ENCODE results near the gene CCNDBP1.
A peak's percentile ranks its signal among the peaks of the same experiment; 100 is the strongest.

DNA sequence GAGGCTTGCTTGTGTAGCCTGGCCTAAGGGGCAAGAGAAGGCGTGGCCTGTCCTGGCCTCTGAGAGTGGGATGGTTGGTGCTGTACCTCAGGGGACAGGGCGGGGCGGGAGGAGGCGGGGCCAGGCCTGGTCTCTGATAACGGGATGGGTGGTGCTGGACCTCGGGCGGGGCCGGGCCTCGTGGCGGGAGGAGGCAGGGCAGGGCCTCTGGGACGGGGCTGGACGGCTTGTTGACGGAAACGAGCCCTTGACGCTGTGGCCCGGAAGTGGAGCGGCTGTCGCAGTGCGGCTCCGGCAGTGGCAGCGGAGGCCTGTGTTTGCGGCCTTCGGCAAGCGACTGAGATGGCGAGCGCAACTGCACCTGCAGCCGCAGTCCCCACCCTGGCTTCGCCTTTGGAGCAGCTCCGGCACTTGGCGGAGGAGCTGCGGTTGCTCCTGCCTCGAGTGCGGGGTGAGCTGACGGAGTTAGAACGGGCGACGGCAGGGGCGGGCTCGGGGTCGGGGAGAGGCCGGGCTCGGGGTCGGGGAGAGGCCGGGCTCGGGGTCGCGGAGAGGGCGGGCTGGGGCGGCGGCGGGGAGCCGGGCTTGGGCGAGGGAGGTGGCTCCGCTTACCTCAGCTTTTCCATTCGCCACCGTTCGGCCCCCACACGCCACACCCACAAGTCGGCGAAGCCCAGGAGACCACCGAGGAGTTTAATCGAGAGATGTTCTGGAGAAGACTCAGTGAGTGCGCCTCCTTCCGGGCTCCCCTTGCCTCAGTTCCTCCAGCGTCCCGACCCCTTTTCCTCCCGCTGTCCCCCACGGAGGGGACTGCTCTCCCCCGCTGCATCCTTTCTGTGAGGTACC lies at the start of gene CCNDBP1:
- TF ChIP-seq, protein P1, sequence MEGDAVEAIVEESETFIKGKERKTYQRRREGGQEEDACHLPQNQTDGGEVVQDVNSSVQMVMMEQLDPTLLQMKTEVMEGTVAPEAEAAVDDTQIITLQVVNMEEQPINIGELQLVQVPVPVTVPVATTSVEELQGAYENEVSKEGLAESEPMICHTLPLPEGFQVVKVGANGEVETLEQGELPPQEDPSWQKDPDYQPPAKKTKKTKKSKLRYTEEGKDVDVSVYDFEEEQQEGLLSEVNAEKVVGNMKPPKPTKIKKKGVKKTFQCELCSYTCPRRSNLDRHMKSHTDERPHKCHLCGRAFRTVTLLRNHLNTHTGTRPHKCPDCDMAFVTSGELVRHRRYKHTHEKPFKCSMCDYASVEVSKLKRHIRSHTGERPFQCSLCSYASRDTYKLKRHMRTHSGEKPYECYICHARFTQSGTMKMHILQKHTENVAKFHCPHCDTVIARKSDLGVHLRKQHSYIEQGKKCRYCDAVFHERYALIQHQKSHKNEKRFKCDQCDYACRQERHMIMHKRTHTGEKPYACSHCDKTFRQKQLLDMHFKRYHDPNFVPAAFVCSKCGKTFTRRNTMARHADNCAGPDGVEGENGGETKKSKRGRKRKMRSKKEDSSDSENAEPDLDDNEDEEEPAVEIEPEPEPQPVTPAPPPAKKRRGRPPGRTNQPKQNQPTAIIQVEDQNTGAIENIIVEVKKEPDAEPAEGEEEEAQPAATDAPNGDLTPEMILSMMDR (IDR thresholded peaks at IDR 0.05 in 4 of 5, conservative IDR thresholded peaks at IDR 0.05 in 1 of 5) = peak in 2 of 5 experiments; percentile 38 to 42
- TF ChIP-seq POLR2A (IDR thresholded peaks at IDR 0.05) = peak; percentile 80 to 88

Measured in gastrocnemius medialis (tissue), 4 donors.